Measurements from ENCODE around the gene MAT1A.
"Not testable (repeated sequence)": the region's sequence is repeated elsewhere in the genome, so short reads cannot be mapped to it uniquely, and the experiment has no call there.

DNA sequence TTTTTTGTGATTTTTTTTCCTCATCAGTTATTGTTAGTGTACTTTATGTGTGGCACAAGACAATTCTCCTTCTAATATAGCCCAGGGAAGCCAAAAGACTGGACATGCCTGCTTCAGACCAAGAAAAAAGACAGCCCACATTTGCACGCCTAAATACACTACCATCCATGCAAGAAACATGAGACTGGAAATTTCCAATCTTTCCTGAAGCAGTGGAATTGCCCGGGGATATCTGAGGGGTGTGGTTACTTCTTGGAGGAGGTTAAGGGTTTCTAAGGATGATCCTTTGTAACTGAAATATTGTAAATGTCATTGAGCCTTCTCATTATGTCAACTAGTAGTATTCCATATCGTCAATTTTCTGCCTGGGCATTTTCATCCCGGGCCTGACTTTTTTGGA is 47.1 kb downstream of the MAT1A start:
- TF ChIP-seq, protein P1, sequence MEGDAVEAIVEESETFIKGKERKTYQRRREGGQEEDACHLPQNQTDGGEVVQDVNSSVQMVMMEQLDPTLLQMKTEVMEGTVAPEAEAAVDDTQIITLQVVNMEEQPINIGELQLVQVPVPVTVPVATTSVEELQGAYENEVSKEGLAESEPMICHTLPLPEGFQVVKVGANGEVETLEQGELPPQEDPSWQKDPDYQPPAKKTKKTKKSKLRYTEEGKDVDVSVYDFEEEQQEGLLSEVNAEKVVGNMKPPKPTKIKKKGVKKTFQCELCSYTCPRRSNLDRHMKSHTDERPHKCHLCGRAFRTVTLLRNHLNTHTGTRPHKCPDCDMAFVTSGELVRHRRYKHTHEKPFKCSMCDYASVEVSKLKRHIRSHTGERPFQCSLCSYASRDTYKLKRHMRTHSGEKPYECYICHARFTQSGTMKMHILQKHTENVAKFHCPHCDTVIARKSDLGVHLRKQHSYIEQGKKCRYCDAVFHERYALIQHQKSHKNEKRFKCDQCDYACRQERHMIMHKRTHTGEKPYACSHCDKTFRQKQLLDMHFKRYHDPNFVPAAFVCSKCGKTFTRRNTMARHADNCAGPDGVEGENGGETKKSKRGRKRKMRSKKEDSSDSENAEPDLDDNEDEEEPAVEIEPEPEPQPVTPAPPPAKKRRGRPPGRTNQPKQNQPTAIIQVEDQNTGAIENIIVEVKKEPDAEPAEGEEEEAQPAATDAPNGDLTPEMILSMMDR (conservative IDR thresholded peaks at IDR 0.05; ENCODE audit: low read depth in 2 of 2) = not testable (repeated sequence)
- not testable (repeated sequence) for TF ChIP-seq POLR2AphosphoS5 (IDR thresholded peaks at IDR 0.05; ENCODE audit: low read depth); EZH2phosphoT487 (IDR thresholded peaks at IDR 0.05; ENCODE audit: unreplicated experiment); EZH2 (IDR thresholded peaks at IDR 0.05; ENCODE audit: low read depth, unreplicated experiment); CREB1 (CRISPR knock-in tag; IDR thresholded peaks at IDR 0.05; ENCODE audit: low read depth); NANOG (IDR thresholded peaks at IDR 0.05; ENCODE audit: borderline replicate concordance); JUNB (IDR thresholded peaks at IDR 0.05; ENCODE audit: unreplicated experiment); STAT1 (IDR thresholded peaks at IDR 0.05; ENCODE audit: unreplicated experiment); ZNF114 (CRISPR knock-in tag; IDR thresholded peaks at IDR 0.05)
- TF ChIP-seq, protein P2, sequence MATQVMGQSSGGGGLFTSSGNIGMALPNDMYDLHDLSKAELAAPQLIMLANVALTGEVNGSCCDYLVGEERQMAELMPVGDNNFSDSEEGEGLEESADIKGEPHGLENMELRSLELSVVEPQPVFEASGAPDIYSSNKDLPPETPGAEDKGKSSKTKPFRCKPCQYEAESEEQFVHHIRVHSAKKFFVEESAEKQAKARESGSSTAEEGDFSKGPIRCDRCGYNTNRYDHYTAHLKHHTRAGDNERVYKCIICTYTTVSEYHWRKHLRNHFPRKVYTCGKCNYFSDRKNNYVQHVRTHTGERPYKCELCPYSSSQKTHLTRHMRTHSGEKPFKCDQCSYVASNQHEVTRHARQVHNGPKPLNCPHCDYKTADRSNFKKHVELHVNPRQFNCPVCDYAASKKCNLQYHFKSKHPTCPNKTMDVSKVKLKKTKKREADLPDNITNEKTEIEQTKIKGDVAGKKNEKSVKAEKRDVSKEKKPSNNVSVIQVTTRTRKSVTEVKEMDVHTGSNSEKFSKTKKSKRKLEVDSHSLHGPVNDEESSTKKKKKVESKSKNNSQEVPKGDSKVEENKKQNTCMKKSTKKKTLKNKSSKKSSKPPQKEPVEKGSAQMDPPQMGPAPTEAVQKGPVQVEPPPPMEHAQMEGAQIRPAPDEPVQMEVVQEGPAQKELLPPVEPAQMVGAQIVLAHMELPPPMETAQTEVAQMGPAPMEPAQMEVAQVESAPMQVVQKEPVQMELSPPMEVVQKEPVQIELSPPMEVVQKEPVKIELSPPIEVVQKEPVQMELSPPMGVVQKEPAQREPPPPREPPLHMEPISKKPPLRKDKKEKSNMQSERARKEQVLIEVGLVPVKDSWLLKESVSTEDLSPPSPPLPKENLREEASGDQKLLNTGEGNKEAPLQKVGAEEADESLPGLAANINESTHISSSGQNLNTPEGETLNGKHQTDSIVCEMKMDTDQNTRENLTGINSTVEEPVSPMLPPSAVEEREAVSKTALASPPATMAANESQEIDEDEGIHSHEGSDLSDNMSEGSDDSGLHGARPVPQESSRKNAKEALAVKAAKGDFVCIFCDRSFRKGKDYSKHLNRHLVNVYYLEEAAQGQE (IDR thresholded peaks at IDR 0.05; ENCODE audit: unreplicated experiment) = not testable (repeated sequence)
- TF ChIP-seq, protein P3, sequence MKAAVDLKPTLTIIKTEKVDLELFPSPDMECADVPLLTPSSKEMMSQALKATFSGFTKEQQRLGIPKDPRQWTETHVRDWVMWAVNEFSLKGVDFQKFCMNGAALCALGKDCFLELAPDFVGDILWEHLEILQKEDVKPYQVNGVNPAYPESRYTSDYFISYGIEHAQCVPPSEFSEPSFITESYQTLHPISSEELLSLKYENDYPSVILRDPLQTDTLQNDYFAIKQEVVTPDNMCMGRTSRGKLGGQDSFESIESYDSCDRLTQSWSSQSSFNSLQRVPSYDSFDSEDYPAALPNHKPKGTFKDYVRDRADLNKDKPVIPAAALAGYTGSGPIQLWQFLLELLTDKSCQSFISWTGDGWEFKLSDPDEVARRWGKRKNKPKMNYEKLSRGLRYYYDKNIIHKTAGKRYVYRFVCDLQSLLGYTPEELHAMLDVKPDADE (IDR thresholded peaks at IDR 0.05) = not testable (repeated sequence)
